Measurements from ENCODE around the gene SLC35D3.

DNA sequence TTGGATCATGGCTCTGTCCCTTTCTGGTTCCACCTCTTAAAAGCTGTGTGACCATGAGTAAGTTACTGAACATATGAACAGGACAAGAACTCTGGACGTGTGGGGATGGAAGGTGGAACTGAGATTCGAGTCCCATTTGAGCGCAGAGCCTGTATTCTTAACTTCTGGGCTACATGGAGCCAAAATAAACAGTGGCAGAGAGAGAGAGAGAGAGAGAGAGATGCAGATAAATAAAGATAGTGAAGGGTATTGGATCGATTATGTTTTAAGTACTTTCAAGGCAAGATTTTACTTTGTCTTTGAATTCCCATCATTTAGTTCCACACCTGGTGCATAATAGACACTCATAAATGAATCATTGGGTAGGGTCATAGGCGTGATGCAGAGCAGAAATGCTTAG lies 39.7 kb downstream of the SLC35D3 start:
- no peak for TF ChIP-seq EZH2 (optimal IDR thresholded peaks at IDR 0.05; ENCODE audit: low read depth, low read length)
- TF ChIP-seq, protein P1, sequence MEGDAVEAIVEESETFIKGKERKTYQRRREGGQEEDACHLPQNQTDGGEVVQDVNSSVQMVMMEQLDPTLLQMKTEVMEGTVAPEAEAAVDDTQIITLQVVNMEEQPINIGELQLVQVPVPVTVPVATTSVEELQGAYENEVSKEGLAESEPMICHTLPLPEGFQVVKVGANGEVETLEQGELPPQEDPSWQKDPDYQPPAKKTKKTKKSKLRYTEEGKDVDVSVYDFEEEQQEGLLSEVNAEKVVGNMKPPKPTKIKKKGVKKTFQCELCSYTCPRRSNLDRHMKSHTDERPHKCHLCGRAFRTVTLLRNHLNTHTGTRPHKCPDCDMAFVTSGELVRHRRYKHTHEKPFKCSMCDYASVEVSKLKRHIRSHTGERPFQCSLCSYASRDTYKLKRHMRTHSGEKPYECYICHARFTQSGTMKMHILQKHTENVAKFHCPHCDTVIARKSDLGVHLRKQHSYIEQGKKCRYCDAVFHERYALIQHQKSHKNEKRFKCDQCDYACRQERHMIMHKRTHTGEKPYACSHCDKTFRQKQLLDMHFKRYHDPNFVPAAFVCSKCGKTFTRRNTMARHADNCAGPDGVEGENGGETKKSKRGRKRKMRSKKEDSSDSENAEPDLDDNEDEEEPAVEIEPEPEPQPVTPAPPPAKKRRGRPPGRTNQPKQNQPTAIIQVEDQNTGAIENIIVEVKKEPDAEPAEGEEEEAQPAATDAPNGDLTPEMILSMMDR (IDR thresholded peaks at IDR 0.05; ENCODE audit: low read length): no peak

Measured in MM.1S (cell line).